Fibroblast of the aortic adventitia (primary cell): ENCODE data around the gene AQP7. TPM values are rescaled to one million over a fixed set of nuclear protein-coding genes. Genes with fewer than 3 reads are reported as not detected.
"Not testable (repeated sequence)": the region's sequence is repeated elsewhere in the genome, so short reads cannot be mapped to it uniquely, and the experiment has no call there.

Experiments
- DNase-seq: peaks from one replicate; pipeline ENCODE4 v3.0.0-alpha.2; 2010; ENCODE audit warnings: low read depth
- H3K4me3 ChIP-seq: 2 replicates; pipeline ENCODE4 v1.5.1; 2011; ENCODE audit warnings: low read depth, mild to moderate bottlenecking, control low read depth, low read length, moderate library complexity
- CTCF ChIP-seq: IDR thresholded peaks from 2 replicates; pipeline ENCODE4 v1.5.1; 2011; ENCODE audit warnings: mild to moderate bottlenecking, low read length, control low read depth, inconsistent platforms; ENCODE audit not compliant: insufficient read depth
- total RNA-seq: library from RNA; depleted of rRNA; stranded (reverse); fragments of >200 nt; gene quantifications from 2 replicates; pipeline ENCODE4 v1.2.3, GENCODE V29; 2012; ENCODE audit warnings: low replicate concordance

AQP7 gene
- total RNA-seq, 1 donor, result 0.09 TPM

GRCh38 chr9:33425128-33425533 is 22.8 kb upstream of the AQP7 start:
- no peak for TF ChIP-seq CTCF
- H3K4me3 ChIP-seq, result no peak overlapping the region
- DNase-seq, result no peak

- DNase-seq, H3K4me3 ChIP-seq: not testable (repeated sequence)
Observed at GRCh38 chr9:33424492-33424891, 22.1 kb upstream of the AQP7 start.

- H3K4me3 ChIP-seq, DNase-seq: not testable (repeated sequence)
Observed at GRCh38 chr9:33424043-33424442, 21.7 kb upstream of the AQP7 start.

DNA sequence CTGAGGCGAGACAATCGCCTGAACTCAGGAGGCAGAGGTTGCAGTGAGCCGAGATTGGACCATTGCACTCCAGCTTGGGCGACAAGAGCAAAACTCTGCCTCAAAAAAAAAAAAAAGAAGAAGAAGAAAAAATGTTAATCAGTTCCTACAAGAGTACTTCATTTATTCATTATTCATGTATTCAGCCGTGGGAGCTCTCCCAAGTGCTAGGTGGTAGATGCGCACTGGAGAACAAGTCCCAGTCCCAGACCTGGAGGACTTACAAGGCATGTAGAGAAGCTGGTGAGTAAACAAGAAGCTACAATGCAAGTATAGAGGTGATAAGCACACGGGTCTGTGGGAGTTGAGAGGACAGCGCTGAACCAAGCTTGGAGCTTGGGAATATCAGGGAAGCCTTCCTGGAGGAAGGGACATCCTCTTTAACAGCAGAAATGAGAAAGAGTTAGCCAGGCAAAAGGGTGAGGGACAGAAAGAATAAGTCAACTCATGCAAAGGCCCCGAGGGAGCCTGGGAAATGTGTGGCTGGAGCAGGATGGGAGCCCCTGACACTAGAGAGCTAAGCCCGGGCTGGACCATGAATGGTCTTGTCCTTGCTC is 17.4 kb upstream of the AQP7 start:
- no peak for TF ChIP-seq CTCF
- no peak for DNase-seq
- H3K4me3 ChIP-seq, result no peak overlapping the region

DNA sequence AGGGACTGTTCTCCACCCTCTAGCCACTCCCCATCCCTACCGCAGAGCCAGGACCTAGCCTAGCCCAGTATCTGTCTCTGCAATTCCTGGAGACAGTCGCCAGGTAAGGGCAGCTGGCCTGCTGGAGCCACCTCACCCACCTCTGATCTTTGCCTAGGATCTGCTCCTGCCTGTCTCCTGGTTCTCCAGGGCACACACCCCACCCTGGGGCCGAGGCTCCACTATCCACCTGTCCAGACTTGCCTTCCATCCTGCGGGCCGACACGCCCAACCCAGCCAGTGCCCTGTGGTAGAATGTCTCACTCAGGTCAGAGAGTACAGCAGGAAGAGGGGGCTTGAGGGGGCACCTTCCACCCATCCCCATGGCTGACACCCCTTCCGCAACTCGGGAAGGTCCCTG is 15.7 kb upstream of the AQP7 start:
- DNase-seq, result no peak
- TF ChIP-seq CTCF, result no peak
- no peak overlapping the region for H3K4me3 ChIP-seq

GRCh38 chr9:33416996-33417395 is 14.6 kb upstream of the AQP7 start:
- no peak for TF ChIP-seq CTCF
- no peak overlapping the region for H3K4me3 ChIP-seq
- DNase-seq, result no peak

GRCh38 chr9:33415501-33416038 is 13.2 kb upstream of the AQP7 start:
- peak; percentile 43 for DNase-seq
- TF ChIP-seq CTCF, result peak; percentile 78
- no peak overlapping the region for H3K4me3 ChIP-seq

DNA sequence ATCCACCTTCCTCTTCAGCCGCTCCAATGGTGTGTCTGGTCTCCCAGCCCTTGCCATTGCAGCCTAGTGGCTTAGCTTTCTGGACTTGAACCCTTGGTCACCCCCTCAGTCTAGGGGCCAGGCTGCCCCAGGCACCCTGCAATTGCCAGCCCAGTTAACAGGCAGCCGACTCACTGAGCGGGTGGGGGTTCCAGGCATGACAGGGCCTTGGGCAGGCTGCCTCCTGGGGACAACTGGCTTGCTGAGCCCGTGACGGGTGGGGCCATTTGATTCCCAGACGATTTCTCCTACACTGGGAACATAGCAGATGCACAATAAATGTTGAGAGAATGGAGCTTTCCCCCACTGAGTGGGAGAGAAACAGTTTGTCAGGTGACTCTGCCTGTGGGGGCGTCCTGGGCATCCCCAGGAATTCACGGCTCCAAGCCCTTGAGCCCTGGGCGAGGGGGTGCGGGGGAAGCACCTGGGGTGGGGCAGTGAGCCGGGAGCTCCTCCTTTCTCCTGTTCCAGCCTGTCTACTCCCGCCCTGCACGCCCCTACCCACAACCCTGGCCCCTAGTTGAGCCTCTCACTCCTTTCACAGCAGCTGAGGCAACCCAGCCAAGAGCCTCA is 12.6 kb upstream of the AQP7 start:
- no peak for DNase-seq
- TF ChIP-seq CTCF, result no peak
- H3K4me3 ChIP-seq, result no peak overlapping the region
